GM23338 (cell line): ENCODE data around the gene PSKH1. TPM values are rescaled to one million over a fixed set of nuclear protein-coding genes. Genes with fewer than 3 reads are reported as not detected.

Experiments
- ATAC-seq: fragments of 200-7000 bp; cut with Tn5 transposase; 3 replicates; pipeline ENCODE4 v1.9.1; 2020
- DNase-seq: peaks from one replicate; pipeline ENCODE4 v3.0.0-alpha.2; 2015; ENCODE audit warnings: low spot score
- H2AFZ ChIP-seq: fragments of 200-600 bp; sonication (generic); 2 replicates; pipeline ENCODE4 v1.8.0; 2016; ENCODE audit warnings: antibody characterized with exemption, mild to moderate bottlenecking, moderate library complexity
- H3F3A ChIP-seq: fragments of 200-600 bp; sonication (generic); replicated peaks from 2 replicates; pipeline ENCODE4 v1.8.0; 2017; ENCODE audit warnings: antibody characterized with exemption, mixed run types, low read depth
- H3K27ac ChIP-seq: fragments of 200-600 bp; sonication (generic); 2 replicates; pipeline ENCODE4 v1.6.1; 2016; ENCODE audit warnings: low read depth
- H3K27me3 ChIP-seq: fragments of 200-600 bp; sonication (generic); 2 replicates; pipeline ENCODE4 v1.8.0; 2016; ENCODE audit warnings: mild to moderate bottlenecking, mixed run types, moderate library complexity; ENCODE audit not compliant: insufficient read depth
- H3K36me3 ChIP-seq: fragments of 200-600 bp; sonication (generic); 2 replicates; pipeline ENCODE4 v1.8.0; 2016; ENCODE audit warnings: mild to moderate bottlenecking; ENCODE audit not compliant: insufficient read depth
- H3K4me1 ChIP-seq: fragments of 200-600 bp; sonication (generic); 2 replicates; pipeline ENCODE4 v1.8.0; 2016; ENCODE audit warnings: mild to moderate bottlenecking, moderate library complexity; ENCODE audit not compliant: insufficient read depth
- H3K4me2 ChIP-seq: fragments of 200-600 bp; sonication (generic); 2 replicates; pipeline ENCODE4 v1.7.1; 2017; ENCODE audit warnings: mixed run types
- H3K4me3 ChIP-seq: fragments of 200-600 bp; sonication (generic); 2 replicates; pipeline ENCODE4 v1.6.1; 2016; ENCODE audit warnings: mixed run types
- H3K79me2 ChIP-seq: fragments of 200-600 bp; sonication (generic); replicated peaks from 2 replicates; pipeline ENCODE4 v1.8.0; 2017; ENCODE audit warnings: mild to moderate bottlenecking; ENCODE audit not compliant: insufficient read depth
- H3K9me2 ChIP-seq: fragments of 200-600 bp; sonication (generic); 2 replicates; pipeline ENCODE4 v1.8.0; 2017; ENCODE audit not compliant: insufficient read depth
- H4K20me1 ChIP-seq: fragments of 200-600 bp; sonication (generic); replicated peaks from 2 replicates; pipeline ENCODE4 v1.8.0; 2017; ENCODE audit warnings: mild to moderate bottlenecking; ENCODE audit not compliant: insufficient read depth
- H3K27ac Mint-ChIP-seq: 2 replicates; pipeline ENCODE4 v1.8.0; 2020; ENCODE audit warnings: inconsistent platforms, mild to moderate bottlenecking, moderate library complexity, mixed read lengths
- H3K27me3 Mint-ChIP-seq: 3 replicates; pipeline ENCODE4 v1.8.0; 2022; ENCODE audit warnings: low read depth, mild to moderate bottlenecking, moderate library complexity, mixed read lengths, inconsistent platforms; ENCODE audit not compliant: insufficient read depth, poor library complexity
- H3K36me3 Mint-ChIP-seq: 3 replicates; pipeline ENCODE4 v1.8.0; 2021; ENCODE audit warnings: low read depth, mild to moderate bottlenecking, inconsistent platforms, moderate library complexity, mixed read lengths
- H3K4me1 Mint-ChIP-seq: 3 replicates; pipeline ENCODE4 v1.8.0; 2020; ENCODE audit warnings: mild to moderate bottlenecking, inconsistent platforms, mixed read lengths
- H3K4me3 Mint-ChIP-seq: 3 replicates; pipeline ENCODE4 v1.8.0; 2021; ENCODE audit warnings: moderate library complexity, mild to moderate bottlenecking, inconsistent platforms, mixed read lengths
- H3K9me3 Mint-ChIP-seq: 3 replicates; pipeline ENCODE4 v1.8.0; 2020; ENCODE audit warnings: moderate library complexity, mild to moderate bottlenecking, inconsistent platforms, mixed read lengths
- CREB1 ChIP-seq: fragments of 250-450 bp; sonication (Bioruptor Pico); IDR thresholded peaks from 2 replicates; pipeline ENCODE4 v1.5.0; 2020; ENCODE audit warnings: low read depth, mild to moderate bottlenecking, moderate library complexity
- EZH2phosphoT487 ChIP-seq: fragments of 200-600 bp; sonication (generic); IDR thresholded peaks from one replicate; pipeline ENCODE4 v1.8.1; 2018; ENCODE audit warnings: antibody characterized with exemption; ENCODE audit not compliant: unreplicated experiment
- NANOG ChIP-seq: IDR thresholded peaks from 2 replicates; pipeline ENCODE4 v1.6.1; 2016; ENCODE audit warnings: antibody characterized with exemption, borderline replicate concordance
- POLR2AphosphoS5 ChIP-seq: IDR thresholded peaks from 2 replicates; pipeline ENCODE4 v1.6.1; 2016; ENCODE audit warnings: antibody characterized with exemption, low read depth
- STAT1 ChIP-seq: IDR thresholded peaks from one replicate; pipeline ENCODE4 v1.6.1; 2016; ENCODE audit warnings: antibody characterized with exemption; ENCODE audit not compliant: unreplicated experiment
- ZNF114 ChIP-seq: fragments of 250-450 bp; sonication (Bioruptor Pico); IDR thresholded peaks from 2 replicates; pipeline ENCODE4 v1.5.0; 2020; ENCODE audit warnings: mild to moderate bottlenecking, moderate library complexity
- ZNF462 ChIP-seq: fragments of 250-450 bp; sonication (Bioruptor Pico); IDR thresholded peaks from 2 replicates; pipeline ENCODE4 v1.5.0; 2020; ENCODE audit warnings: mild to moderate bottlenecking, moderate library complexity
- long read RNA-seq: library from polyadenylated mRNA; unstranded; transcript quantifications from one replicate; pipeline ENCODE4 v2.0.0, GENCODE V29; 2020; ENCODE audit not compliant: unreplicated experiment
- polyA plus RNA-seq: library from polyadenylated mRNA; unstranded; fragments of >200 nt; fragmentation: Nextera tagmentation; extraction: Ambion mirVana; gene quantifications from 2 replicates; pipeline ENCODE4 v1.2.1, GENCODE V29; 2016
- total RNA-seq: library from RNA; depleted of rRNA; stranded (reverse); fragments of >200 nt; shearing (Covaris generic); gene quantifications from 2 replicates; pipeline ENCODE4 v1.2.3, GENCODE V29; 2014; rRNA removed

PSKH1 gene
- total RNA-seq (22.1 and 23.9 TPM in 2 replicates), polyA plus RNA-seq (8.3 and 14.3 TPM in 2 replicates)
- long read RNA-seq = 0 reads

GRCh38 chr16:67892899-67893742, at the start of gene PSKH1:
Gene PSKH1 (plus strand): TSS chr16:67893254. CDS start chr16:67908750, 15,496 bp downstream.
- Histone ChIP-seq H3F3A (peaks cover 8% of the 10 kb centered on the region; the same call in 1 of the 2 replicates), H3K4me3 (peak within 1 kb of the TSS; percentile 82), H3K9me2 (no peaks in the 10 kb centered on the region), H3K4me2 (peak within 1 kb of the TSS; percentile 81), H3K27ac (peak within 1 kb of the TSS; percentile 84), H3K79me2 (peaks cover 48% of the 10 kb centered on the region), H2AFZ (0 out of 2 replicates have a peak within 1 kb of the TSS, but pooled peaks have one; percentile 26), H3K27me3 (no peaks in the 10 kb centered on the region), H3K4me1 (peaks cover 14% of the 10 kb centered on the region), H4K20me1 (peaks cover 8% of the 10 kb centered on the region), H3K36me3 (no peaks in the 10 kb centered on the region)
- peak within 1 kb of the TSS; percentile 97 for H3K4me3 Mint-ChIP-seq
- peaks cover 4% of the 10 kb centered on the region for H3K27me3 Mint-ChIP-seq
- ATAC-seq (peak; percentile 97), DNase-seq (peak; percentile 99)
- TF ChIP-seq ZNF114 (CRISPR knock-in tag) (no peak), POLR2AphosphoS5 (no peak), EZH2phosphoT487 (no peak), CREB1 (CRISPR knock-in tag) (peak; percentile 97), STAT1 (no peak), NANOG (no peak), ZNF462 (CRISPR knock-in tag) (no peak)
- no peaks in the 10 kb centered on the region; the same call in 2 of the 3 replicates for H3K36me3 Mint-ChIP-seq
- no peaks in the 10 kb centered on the region for H3K9me3 Mint-ChIP-seq
- H3K27ac Mint-ChIP-seq = peak within 1 kb of the TSS; percentile 98
- peaks cover 9% of the 10 kb centered on the region for H3K4me1 Mint-ChIP-seq
